HFF-Myc (cell line): ENCODE measurements around the gene BCCIP.

Experiments
- DNase-seq: peaks from one replicate; pipeline ENCODE4 v3.0.0-alpha.2; 2011; ENCODE audit warnings: low read depth; ENCODE audit errors: extremely low read depth
- H3K4me3 ChIP-seq: replicated peaks from 2 replicates; pipeline ENCODE4 v1.5.1; 2011; ENCODE audit warnings: low read depth, mild to moderate bottlenecking, control low read depth, low read length
- TF ChIP-seq, protein P1 (sequence below): IDR thresholded peaks from 2 replicates; pipeline ENCODE4 v1.5.1; 2012; ENCODE audit warnings: mild to moderate bottlenecking, low read depth, low read length, control low read depth; ENCODE audit errors: missing control alignments

BCCIP gene

DNA sequence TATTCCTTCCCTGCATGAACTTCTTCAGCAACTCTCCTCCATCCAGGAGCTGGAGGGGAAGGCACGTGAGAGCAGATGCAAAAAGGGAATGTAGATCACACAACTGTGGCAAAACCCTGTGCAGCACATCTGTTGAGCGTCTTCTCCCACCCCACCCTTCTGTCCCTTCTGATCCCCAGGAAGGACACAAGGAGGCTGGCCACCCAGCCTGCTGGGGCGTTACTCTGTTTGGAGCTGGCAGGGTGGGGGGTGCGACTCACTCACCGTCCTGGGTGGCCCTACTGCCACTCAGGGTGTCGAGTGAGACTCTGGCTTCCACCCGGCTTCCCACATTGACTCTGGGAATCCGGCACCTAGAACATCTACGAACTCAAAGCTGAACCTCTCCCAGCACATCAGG is 37.6 kb upstream of the BCCIP start:
- no peak for DNase-seq
- TF ChIP-seq, protein P1, sequence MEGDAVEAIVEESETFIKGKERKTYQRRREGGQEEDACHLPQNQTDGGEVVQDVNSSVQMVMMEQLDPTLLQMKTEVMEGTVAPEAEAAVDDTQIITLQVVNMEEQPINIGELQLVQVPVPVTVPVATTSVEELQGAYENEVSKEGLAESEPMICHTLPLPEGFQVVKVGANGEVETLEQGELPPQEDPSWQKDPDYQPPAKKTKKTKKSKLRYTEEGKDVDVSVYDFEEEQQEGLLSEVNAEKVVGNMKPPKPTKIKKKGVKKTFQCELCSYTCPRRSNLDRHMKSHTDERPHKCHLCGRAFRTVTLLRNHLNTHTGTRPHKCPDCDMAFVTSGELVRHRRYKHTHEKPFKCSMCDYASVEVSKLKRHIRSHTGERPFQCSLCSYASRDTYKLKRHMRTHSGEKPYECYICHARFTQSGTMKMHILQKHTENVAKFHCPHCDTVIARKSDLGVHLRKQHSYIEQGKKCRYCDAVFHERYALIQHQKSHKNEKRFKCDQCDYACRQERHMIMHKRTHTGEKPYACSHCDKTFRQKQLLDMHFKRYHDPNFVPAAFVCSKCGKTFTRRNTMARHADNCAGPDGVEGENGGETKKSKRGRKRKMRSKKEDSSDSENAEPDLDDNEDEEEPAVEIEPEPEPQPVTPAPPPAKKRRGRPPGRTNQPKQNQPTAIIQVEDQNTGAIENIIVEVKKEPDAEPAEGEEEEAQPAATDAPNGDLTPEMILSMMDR: no peak
- H3K4me3 ChIP-seq: no peak overlapping the region

GRCh38 chr10:125788156-125789034 is 35.0 kb upstream of the BCCIP start:
- DNase-seq: no peak
- TF ChIP-seq, protein P1: no peak
- no peak overlapping the region for H3K4me3 ChIP-seq

- no peak for DNase-seq
- no peak overlapping the region for H3K4me3 ChIP-seq
- TF ChIP-seq, protein P1: no peak
Measured at GRCh38 chr10:125792342-125793300, 30.7 kb upstream of the BCCIP start.

GRCh38 chr10:125795128-125795527 is 28.2 kb upstream of the BCCIP start:
- no peak for DNase-seq
- no peak overlapping the region for H3K4me3 ChIP-seq
- TF ChIP-seq, protein P1: no peak

- H3K4me3 ChIP-seq: no peak overlapping the region
- TF ChIP-seq, protein P1: no peak
- no peak for DNase-seq
Measured at GRCh38 chr10:125795637-125796190, 27.6 kb upstream of the BCCIP start.

GRCh38 chr10:125797424-125797823 is 25.9 kb upstream of the BCCIP start:
- TF ChIP-seq, protein P1: no peak
- no peak for DNase-seq
- H3K4me3 ChIP-seq: no peak overlapping the region
